UCSD-AML1 (cell line): ENCODE measurements around the gene BRD4.

ENCODE experiments used
- DNase-seq: peaks from one replicate; lab custom pipeline; 2025; ENCODE audit not compliant: unreplicated experiment; lab: John Stamatoyannopoulos, UW

The BRD4 gene

GRCh38 chr19:15316498-15316897 lies 15.8 kb downstream of the BRD4 start:
- no peak for DNase-seq

GRCh38 chr19:15315101-15315500 lies 17.2 kb downstream of the BRD4 start:
- DNase-seq: no peak

- no peak for DNase-seq
These were observed 18.6 kb downstream of the BRD4 start for GRCh38 chr19:15313649-15314279.

- DNase-seq: no peak
These were observed 25.2 kb downstream of the BRD4 start for GRCh38 chr19:15307169-15307568.

GRCh38 chr19:15305582-15306334 lies 26.6 kb downstream of the BRD4 start:
- no peak for DNase-seq

- DNase-seq: no peak
These were observed 28.1 kb downstream of the BRD4 start for GRCh38 chr19:15304140-15304705.

- no peak for DNase-seq
These were observed 29.1 kb downstream of the BRD4 start for GRCh38 chr19:15303105-15303780.

- no peak for DNase-seq
These were observed 31.7 kb downstream of the BRD4 start for GRCh38 chr19:15300533-15301197.

GRCh38 chr19:15299568-15300409 lies 32.5 kb downstream of the BRD4 start:
- no peak for DNase-seq

GRCh38 chr19:15298847-15299567 lies 33.3 kb downstream of the BRD4 start:
- DNase-seq: no peak

GRCh38 chr19:15297416-15298224 lies 34.7 kb downstream of the BRD4 start:
- DNase-seq: peak; percentile 35

GRCh38 chr19:15296841-15297415 lies 35.4 kb downstream of the BRD4 start:
- no peak for DNase-seq

GRCh38 chr19:15296353-15296752 lies 36.0 kb downstream of the BRD4 start:
- DNase-seq: no peak

GRCh38 chr19:15294561-15294990 lies 37.8 kb downstream of the BRD4 start:
- DNase-seq: no peak

GRCh38 chr19:15293781-15294491 lies 38.4 kb downstream of the BRD4 start:
- DNase-seq: no peak

- DNase-seq: no peak
These were observed 39.3 kb downstream of the BRD4 start for GRCh38 chr19:15292847-15293582.

- DNase-seq: no peak
These were observed 40.2 kb downstream of the BRD4 start for GRCh38 chr19:15292140-15292539.
